HepG2 (cell line): Measurements from ENCODE around the gene EPB41L1. TPM values are rescaled to one million over a fixed set of nuclear protein-coding genes. Genes with fewer than 3 reads are reported as not detected.

Experiments
- ARID2 ChIP-seq: sonication (generic); formaldehyde crosslinking; IDR thresholded peaks from 2 replicates; pipeline ENCODE4 v1.8.1; 2022; ENCODE audit warnings: mild to moderate bottlenecking, missing genetic modification reagents, borderline replicate concordance
- FOSL2 ChIP-seq: sonication (generic); formaldehyde crosslinking; IDR thresholded peaks from 2 replicates; pipeline ENCODE4 v1.4.0; 2020; ENCODE audit warnings: missing genetic modification reagents
- NR2F6 ChIP-seq, 2 experiments: IDR thresholded peaks; 2 replicates each; pipeline ENCODE4 v1.6.1; 2016; ENCODE audit warnings: antibody characterized with exemption in 1 of 2, mild to moderate bottlenecking in 1 of 2
- NRL ChIP-seq: sonication (generic); formaldehyde crosslinking; IDR thresholded peaks from 2 replicates; pipeline ENCODE4 v1.5.0; 2020; ENCODE audit warnings: missing genetic modification reagents, mild to moderate bottlenecking, moderate library complexity, borderline replicate concordance
- ZNF543 ChIP-seq: sonication (generic); formaldehyde crosslinking; IDR thresholded peaks from 2 replicates; pipeline ENCODE4 v1.4.0; 2020; ENCODE audit warnings: mild to moderate bottlenecking, missing genetic modification reagents
- ZNF788 ChIP-seq: sonication (generic); formaldehyde crosslinking; IDR thresholded peaks from 2 replicates; pipeline ENCODE4 v1.5.0; 2020; ENCODE audit warnings: mild to moderate bottlenecking, missing genetic modification reagents, borderline replicate concordance
- polyA plus RNA-seq, 8 experiments: library from polyadenylated mRNA; depleted of rRNA in 3 of 8; stranded (reverse) in 7 of 8; unstranded in 1 of 8; fragments of >200 nt; fragmentation: Illumina TruSeq in 4 of 8; extraction: Trizol in 4 of 8; gene quantifications; 2 replicates each; pipeline versions ENCODE4 v1.2.1 to v1.2.3, GENCODE V29; 2011 to 2016; ENCODE audit warnings: low read depth in 4 of 8, missing spikeins in 1 of 8, mixed read lengths in 1 of 8; ENCODE audit not compliant: insufficient read depth in 1 of 8
- total RNA-seq, 5 experiments: library from RNA; depleted of rRNA; stranded (reverse); fragments of >200 nt; fragmentation: Illumina TruSeq; extraction: Trizol; gene quantifications; 2 replicates each; pipeline ENCODE4 v1.2.3, GENCODE V29; 2016; ENCODE audit warnings: low read depth in 1 of 5
- TF ChIP-seq, protein P1 (sequence below): sonication (generic); formaldehyde crosslinking; IDR thresholded peaks from 2 replicates; pipeline ENCODE4 v1.5.0; 2020; ENCODE audit warnings: mild to moderate bottlenecking, missing genetic modification reagents, borderline replicate concordance
- TF ChIP-seq, protein P2 (sequence below), 2 experiments: sonication (generic) in 1 of 2; formaldehyde crosslinking in 1 of 2; IDR thresholded peaks; 2 replicates each; pipeline versions ENCODE4 v1.5.1 to v1.6.1; 2011 to 2020; ENCODE audit warnings: borderline replicate concordance in 1 of 2, low read depth in 1 of 2, low read length in 1 of 2, mild to moderate bottlenecking in 1 of 2, missing genetic modification reagents in 1 of 2, moderate library complexity in 1 of 2
- TF ChIP-seq, protein P3 (sequence below): sonication (generic); formaldehyde crosslinking; IDR thresholded peaks from 2 replicates; pipeline ENCODE4 v1.9.0; 2022; ENCODE audit warnings: low read depth, missing genetic modification reagents

Gene EPB41L1
- total and polyA plus RNA-seq, 2 of the 13 experiments (the other 11 are each of a cell fraction or from before 2014, with no cell fraction given), result 16.7 to 39.0 TPM

DNA sequence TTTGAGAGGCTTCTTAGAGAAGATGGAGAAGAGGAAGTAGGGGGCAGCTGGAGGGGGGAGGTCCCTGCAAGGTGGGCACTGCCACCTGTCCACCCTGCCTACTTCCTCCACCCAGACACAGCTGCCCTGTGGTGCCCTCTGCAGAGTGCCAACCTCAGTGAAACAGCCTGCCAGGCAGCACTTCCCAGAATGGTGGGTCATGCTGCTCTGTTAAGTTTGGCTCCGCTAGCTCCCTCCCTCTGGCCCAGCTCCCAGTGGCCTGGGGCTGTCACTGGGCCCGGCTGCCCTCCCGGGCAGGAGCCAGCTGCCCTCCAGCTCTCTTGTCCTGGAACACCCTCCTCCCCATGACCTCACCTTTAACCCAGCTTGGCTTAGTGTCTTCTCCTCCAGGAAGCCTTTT is 5.1 kb upstream of the EPB41L1 start (continued):
- TF ChIP-seq, protein P1, sequence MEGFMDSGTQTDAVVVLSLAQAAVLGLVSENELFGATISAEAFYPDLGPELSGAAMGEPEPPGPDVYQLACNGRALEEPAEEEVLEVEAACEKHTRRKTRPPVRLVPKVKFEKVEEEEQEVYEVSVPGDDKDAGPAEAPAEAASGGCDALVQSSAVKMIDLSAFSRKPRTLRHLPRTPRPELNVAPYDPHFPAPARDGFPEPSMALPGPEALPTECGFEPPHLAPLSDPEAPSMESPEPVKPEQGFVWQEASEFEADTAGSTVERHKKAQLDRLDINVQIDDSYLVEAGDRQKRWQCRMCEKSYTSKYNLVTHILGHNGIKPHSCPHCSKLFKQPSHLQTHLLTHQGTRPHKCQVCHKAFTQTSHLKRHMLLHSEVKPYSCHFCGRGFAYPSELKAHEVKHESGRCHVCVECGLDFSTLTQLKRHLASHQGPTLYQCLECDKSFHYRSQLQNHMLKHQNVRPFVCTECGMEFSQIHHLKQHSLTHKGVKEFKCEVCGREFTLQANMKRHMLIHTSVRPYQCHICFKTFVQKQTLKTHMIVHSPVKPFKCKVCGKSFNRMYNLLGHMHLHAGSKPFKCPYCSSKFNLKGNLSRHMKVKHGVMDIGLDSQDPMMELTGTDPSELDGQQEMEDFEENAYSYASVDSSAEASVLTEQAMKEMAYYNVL (CRISPR knock-in tag), result no peak
- TF ChIP-seq NRL (CRISPR knock-in tag), result 0 out of 2 replicates have a peak, but pooled peaks have one; percentile 23
- TF ChIP-seq, protein P2, sequence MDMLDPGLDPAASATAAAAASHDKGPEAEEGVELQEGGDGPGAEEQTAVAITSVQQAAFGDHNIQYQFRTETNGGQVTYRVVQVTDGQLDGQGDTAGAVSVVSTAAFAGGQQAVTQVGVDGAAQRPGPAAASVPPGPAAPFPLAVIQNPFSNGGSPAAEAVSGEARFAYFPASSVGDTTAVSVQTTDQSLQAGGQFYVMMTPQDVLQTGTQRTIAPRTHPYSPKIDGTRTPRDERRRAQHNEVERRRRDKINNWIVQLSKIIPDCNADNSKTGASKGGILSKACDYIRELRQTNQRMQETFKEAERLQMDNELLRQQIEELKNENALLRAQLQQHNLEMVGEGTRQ (IDR thresholded peaks at IDR 0.05; ENCODE audit: low read depth, low read length), result 0 out of 2 replicates have a peak, but pooled peaks have one; percentile 2
- TF ChIP-seq, protein P2 (CRISPR knock-in tag; IDR thresholded peaks at IDR 0.05; ENCODE audit: borderline replicate concordance), result no peak
- TF ChIP-seq NR2F6 (IDR thresholded peaks at IDR 0.05), result no peak
- peak; percentile 31; the same call in 1 of the 2 replicates for TF ChIP-seq NR2F6 (CRISPR knock-in tag; IDR thresholded peaks at IDR 0.05)
- 0 out of 2 replicates have a peak, but pooled peaks have one; percentile 21 for TF ChIP-seq FOSL2
- peak; percentile 5; the same call in 1 of the 2 replicates for TF ChIP-seq ARID2 (CRISPR knock-in tag)
- 0 out of 2 replicates have a peak, but pooled peaks have one; percentile 25 for TF ChIP-seq ZNF788 (CRISPR knock-in tag)
- TF ChIP-seq, protein P3, sequence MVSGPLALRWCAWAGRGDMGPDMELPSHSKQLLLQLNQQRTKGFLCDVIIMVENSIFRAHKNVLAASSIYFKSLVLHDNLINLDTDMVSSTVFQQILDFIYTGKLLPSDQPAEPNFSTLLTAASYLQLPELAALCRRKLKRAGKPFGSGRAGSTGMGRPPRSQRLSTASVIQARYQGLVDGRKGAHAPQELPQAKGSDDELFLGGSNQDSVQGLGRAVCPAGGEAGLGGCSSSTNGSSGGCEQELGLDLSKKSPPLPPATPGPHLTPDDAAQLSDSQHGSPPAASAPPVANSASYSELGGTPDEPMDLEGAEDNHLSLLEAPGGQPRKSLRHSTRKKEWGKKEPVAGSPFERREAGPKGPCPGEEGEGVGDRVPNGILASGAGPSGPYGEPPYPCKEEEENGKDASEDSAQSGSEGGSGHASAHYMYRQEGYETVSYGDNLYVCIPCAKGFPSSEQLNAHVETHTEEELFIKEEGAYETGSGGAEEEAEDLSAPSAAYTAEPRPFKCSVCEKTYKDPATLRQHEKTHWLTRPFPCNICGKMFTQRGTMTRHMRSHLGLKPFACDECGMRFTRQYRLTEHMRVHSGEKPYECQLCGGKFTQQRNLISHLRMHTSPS (CRISPR knock-in tag), result peak; percentile 79
- 0 out of 2 replicates have a peak, but pooled peaks have one; percentile 56 for TF ChIP-seq ZNF543 (CRISPR knock-in tag)
